Stimulated activated memory B cell treated with anti-CD40 and anti-IgM and Interleukin-4, amounts not matched to agents 10 μg/mL and 1 μg/mL and 100 μg/mL, for 72 hours (primary cell): ENCODE measurements around the gene MRPL44.
A peak's percentile ranks its signal among the peaks of the same experiment; 100 is the strongest.

Source experiments
- ATAC-seq: fragments of 150-1000 bp; cut with Tn5 transposase; 2 replicates; pipeline ENCODE4 v1.10.0; 2021
- H3K27ac Mint-ChIP-seq: one replicate; pipeline ENCODE4 v1.8.0; 2022; ENCODE audit warnings: mild to moderate bottlenecking, mixed read lengths
- H3K27me3 Mint-ChIP-seq: one replicate; pipeline ENCODE4 v1.8.0; 2022; ENCODE audit warnings: mixed read lengths
- H3K36me3 Mint-ChIP-seq: one replicate; pipeline ENCODE4 v1.8.0; 2022; ENCODE audit warnings: mixed read lengths
- H3K4me1 Mint-ChIP-seq: one replicate; pipeline ENCODE4 v1.8.0; 2022; ENCODE audit warnings: mixed read lengths
- H3K4me3 Mint-ChIP-seq: one replicate; pipeline ENCODE4 v1.8.0; 2022; ENCODE audit warnings: mild to moderate bottlenecking, moderate library complexity, mixed read lengths
- H3K9me3 Mint-ChIP-seq: one replicate; pipeline ENCODE4 v1.8.0; 2022; ENCODE audit warnings: mixed read lengths

The MRPL44 gene

DNA sequence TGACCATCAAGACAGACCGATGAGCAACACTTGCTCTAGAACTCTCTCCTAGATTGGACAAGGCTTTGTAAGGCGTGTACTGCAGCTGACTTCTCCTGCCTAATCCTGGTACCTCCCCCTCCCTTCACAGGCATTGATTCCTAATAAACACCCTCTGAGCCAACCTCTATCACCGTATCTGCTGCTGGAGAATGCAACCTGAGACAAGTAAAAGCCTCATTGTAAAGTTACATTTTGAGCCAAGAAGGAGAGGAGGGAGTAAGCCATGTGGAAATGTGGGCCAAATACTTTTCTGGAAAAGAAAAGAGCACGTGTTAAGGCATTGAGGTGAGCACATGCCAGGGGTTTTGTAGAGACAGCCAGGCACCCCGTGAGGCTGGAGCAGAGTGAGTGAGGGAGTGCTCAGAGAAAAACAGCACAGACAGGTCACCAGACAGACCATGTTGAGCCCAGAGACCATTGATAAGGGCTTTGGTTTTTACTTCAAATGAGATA lies 9.5 kb upstream of the MRPL44 start:
- no peak for ATAC-seq
- H3K4me1 Mint-ChIP-seq: peaks cover 75% of the 10 kb centered on the region
- H3K36me3 Mint-ChIP-seq: peaks cover 14% of the 10 kb centered on the region
- H3K4me3 Mint-ChIP-seq: no peak overlapping the region
- H3K27ac Mint-ChIP-seq: peak overlapping the region; percentile 87
- H3K9me3 Mint-ChIP-seq: no peaks in the 10 kb centered on the region
- no peaks in the 10 kb centered on the region for H3K27me3 Mint-ChIP-seq

GRCh38 chr2:223949241-223949840 lies 7.9 kb upstream of the MRPL44 start:
- peaks cover 71% of the 10 kb centered on the region for H3K4me1 Mint-ChIP-seq
- peak overlapping the region; percentile 87 for H3K27ac Mint-ChIP-seq
- H3K4me3 Mint-ChIP-seq: no peak overlapping the region

DNA sequence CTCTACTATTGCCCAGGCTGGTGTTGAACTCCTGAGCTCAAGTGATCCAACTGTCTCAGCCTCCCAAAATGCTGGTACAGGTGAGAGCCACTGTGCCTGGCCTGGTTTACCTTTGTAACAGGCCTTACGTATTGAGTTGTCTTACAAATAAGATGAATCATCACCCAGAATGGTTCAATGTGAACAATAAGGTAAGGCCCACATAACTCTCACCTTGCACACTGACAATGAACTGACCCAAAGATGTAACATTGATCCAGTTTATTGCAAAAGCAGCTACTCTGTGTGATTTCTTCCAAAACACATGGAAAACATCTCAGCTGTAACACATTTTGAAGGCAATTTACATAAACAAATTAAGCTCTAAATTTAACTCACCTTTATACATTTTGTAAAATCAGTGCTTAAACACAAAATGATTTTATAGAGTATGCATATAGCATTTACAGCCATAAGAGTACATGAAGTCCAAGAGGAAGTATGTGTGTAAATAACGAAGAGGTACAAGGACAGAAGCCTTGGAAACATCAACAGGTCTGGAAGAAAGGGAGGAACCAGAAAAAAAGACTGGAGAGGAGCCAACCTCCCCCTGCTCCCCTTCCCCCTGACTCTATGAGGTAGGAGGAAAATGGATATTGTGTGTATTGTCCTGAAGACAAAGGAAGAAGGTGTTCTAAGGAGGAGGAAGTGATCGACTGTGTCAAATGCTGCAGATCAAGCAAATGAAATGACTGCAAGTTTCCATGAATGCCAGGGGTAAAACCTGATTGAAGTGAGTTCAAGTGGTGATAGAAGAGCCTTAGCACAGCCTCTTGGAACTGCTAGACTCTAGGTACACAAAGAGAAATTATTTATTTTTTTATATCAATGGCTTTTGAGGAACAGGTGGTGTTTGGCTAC lies 6.6 kb upstream of the MRPL44 start:
- Mint-ChIP-seq H3K36me3 (no peaks in the 10 kb centered on the region), H3K9me3 (no peaks in the 10 kb centered on the region), H3K27me3 (no peaks in the 10 kb centered on the region), H3K4me1 (peaks cover 71% of the 10 kb centered on the region), H3K4me3 (peak overlapping the region; percentile 72), H3K27ac (peak overlapping the region; percentile 87)
- ATAC-seq: no peak

More at GRCh38 chr2:223949241-223949840, 7.9 kb upstream of the MRPL44 start:
- no peaks in the 10 kb centered on the region for H3K27me3 Mint-ChIP-seq
- H3K9me3 Mint-ChIP-seq: no peaks in the 10 kb centered on the region
- ATAC-seq: no peak
- peaks cover 3% of the 10 kb centered on the region for H3K36me3 Mint-ChIP-seq

DNA sequence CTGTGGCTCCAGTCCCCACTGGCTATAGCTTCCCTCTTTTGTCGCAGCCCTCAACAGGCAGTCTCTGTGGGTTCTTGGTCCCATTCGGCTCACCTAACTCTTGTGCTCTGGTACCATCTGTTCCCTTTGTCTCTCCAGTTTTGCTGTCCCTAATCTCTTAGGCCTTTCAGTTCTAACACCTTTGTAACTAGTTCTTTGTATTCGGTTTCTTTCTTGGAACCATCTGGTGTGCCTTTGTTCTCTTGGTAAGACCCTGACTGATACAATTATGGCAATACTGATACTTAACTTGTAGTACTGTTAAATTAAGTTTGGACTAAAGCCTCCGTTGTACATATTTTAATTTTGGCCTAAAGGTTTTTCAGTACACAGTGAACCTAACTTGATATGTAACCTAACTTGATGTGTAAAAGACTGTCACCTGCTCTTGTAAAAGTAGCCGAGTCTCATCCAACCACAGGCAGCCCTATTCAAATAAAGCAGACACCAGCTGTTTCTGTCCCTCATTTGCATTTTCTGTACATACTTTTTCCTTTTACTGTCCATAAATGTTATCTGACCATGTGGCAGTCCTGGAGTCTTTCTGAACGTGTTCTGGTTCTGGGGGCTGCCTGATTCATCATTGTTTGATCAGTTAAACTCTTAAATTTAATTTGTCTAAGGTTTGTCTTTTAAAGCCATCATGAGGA lies 4.8 kb upstream of the MRPL44 start:
- peaks cover 68% of the 10 kb centered on the region for H3K4me1 Mint-ChIP-seq

GRCh38 chr2:223954401-223954800 lies 2.9 kb upstream of the MRPL44 start:
- Mint-ChIP-seq H3K4me1 (peaks cover 59% of the 10 kb centered on the region), H3K9me3 (no peaks in the 10 kb centered on the region), H3K27me3 (no peaks in the 10 kb centered on the region), H3K36me3 (no peaks in the 10 kb centered on the region), H3K27ac (peak overlapping the region; percentile 76), H3K4me3 (no peak overlapping the region)
- ATAC-seq: no peak

More for the DNA sequence above, 4.8 kb upstream of the MRPL44 start:
- no peaks in the 10 kb centered on the region for H3K9me3 Mint-ChIP-seq
- H3K27ac Mint-ChIP-seq: peak overlapping the region; percentile 87
- ATAC-seq: peak; percentile 53
- peak overlapping the region; percentile 45 for H3K4me3 Mint-ChIP-seq
- no peaks in the 10 kb centered on the region for H3K27me3 Mint-ChIP-seq
- no peaks in the 10 kb centered on the region for H3K36me3 Mint-ChIP-seq

GRCh38 chr2:223956300-223956699 lies 963 bp upstream of the MRPL44 start:
- no peak for ATAC-seq
- Mint-ChIP-seq H3K9me3 (no peaks in the 10 kb centered on the region), H3K36me3 (peaks cover 17% of the 10 kb centered on the region), H3K27me3 (no peaks in the 10 kb centered on the region), H3K4me1 (peaks cover 62% of the 10 kb centered on the region), H3K27ac (peak overlapping the region; percentile 99), H3K4me3 (peak overlapping the region; percentile 59)

DNA sequence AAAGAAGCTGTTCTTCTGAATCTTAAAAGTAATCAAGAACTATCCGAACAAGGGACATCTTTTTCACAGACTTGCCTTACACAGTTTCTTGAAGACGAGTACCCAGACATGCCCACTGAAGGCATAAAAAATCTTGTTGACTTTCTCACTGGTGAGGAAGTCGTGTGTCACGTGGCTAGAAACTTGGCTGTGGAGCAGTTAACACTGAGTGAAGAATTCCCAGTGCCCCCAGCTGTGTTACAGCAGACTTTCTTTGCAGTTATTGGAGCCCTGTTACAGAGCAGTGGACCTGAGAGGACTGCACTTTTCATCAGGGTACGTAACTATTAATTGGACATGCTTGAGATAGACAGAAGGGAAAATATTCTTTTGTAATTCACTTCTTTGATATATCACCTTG lies 2.4 kb downstream of the MRPL44 start:
- Mint-ChIP-seq H3K9me3 (no peaks in the 10 kb centered on the region), H3K36me3 (peaks cover 30% of the 10 kb centered on the region), H3K4me3 (peak overlapping the region; percentile 39), H3K27ac (peak overlapping the region; percentile 19), H3K4me1 (peaks cover 57% of the 10 kb centered on the region), H3K27me3 (no peaks in the 10 kb centered on the region)
- ATAC-seq: no peak

- no peak overlapping the region for H3K4me3 Mint-ChIP-seq
- H3K27ac Mint-ChIP-seq: no peak overlapping the region
- H3K4me1 Mint-ChIP-seq: peaks cover 8% of the 10 kb centered on the region
- no peaks in the 10 kb centered on the region for H3K9me3 Mint-ChIP-seq
- ATAC-seq: no peak
- H3K36me3 Mint-ChIP-seq: peaks cover 26% of the 10 kb centered on the region
- no peaks in the 10 kb centered on the region for H3K27me3 Mint-ChIP-seq
Observed at GRCh38 chr2:223967981-223968380, 10.7 kb downstream of the MRPL44 start.

GRCh38 chr2:223969315-223969714 lies 12.1 kb downstream of the MRPL44 start:
- Mint-ChIP-seq H3K36me3 (peaks cover 22% of the 10 kb centered on the region), H3K4me3 (no peak overlapping the region), H3K4me1 (peaks cover 8% of the 10 kb centered on the region), H3K27me3 (no peaks in the 10 kb centered on the region), H3K27ac (no peak overlapping the region), H3K9me3 (no peaks in the 10 kb centered on the region)
- no peak for ATAC-seq

GRCh38 chr2:223969856-223970255 lies 12.6 kb downstream of the MRPL44 start:
- no peak for ATAC-seq
- H3K4me3 Mint-ChIP-seq: no peak overlapping the region
- no peaks in the 10 kb centered on the region for H3K9me3 Mint-ChIP-seq
- H3K27me3 Mint-ChIP-seq: no peaks in the 10 kb centered on the region
- peaks cover 22% of the 10 kb centered on the region for H3K36me3 Mint-ChIP-seq
- H3K27ac Mint-ChIP-seq: no peak overlapping the region
- peaks cover 8% of the 10 kb centered on the region for H3K4me1 Mint-ChIP-seq

GRCh38 chr2:223970343-223971128 lies 13.3 kb downstream of the MRPL44 start:
- no peak for ATAC-seq
- Mint-ChIP-seq H3K27ac (no peak overlapping the region), H3K36me3 (peaks cover 22% of the 10 kb centered on the region), H3K27me3 (no peaks in the 10 kb centered on the region), H3K4me3 (no peak overlapping the region), H3K9me3 (no peaks in the 10 kb centered on the region), H3K4me1 (peaks cover 8% of the 10 kb centered on the region)

- no peak overlapping the region for H3K27ac Mint-ChIP-seq
- peaks cover 12% of the 10 kb centered on the region for H3K36me3 Mint-ChIP-seq
- ATAC-seq: no peak
- no peak overlapping the region for H3K4me3 Mint-ChIP-seq
- H3K4me1 Mint-ChIP-seq: peaks cover 8% of the 10 kb centered on the region
- H3K27me3 Mint-ChIP-seq: no peaks in the 10 kb centered on the region
- no peaks in the 10 kb centered on the region for H3K9me3 Mint-ChIP-seq
Observed at GRCh38 chr2:223971731-223972130, 14.5 kb downstream of the MRPL44 start.

- H3K36me3 Mint-ChIP-seq: peaks cover 10% of the 10 kb centered on the region
- no peak overlapping the region for H3K4me3 Mint-ChIP-seq
- no peak overlapping the region for H3K27ac Mint-ChIP-seq
- no peak for ATAC-seq
- H3K4me1 Mint-ChIP-seq: peaks cover 8% of the 10 kb centered on the region
- H3K27me3 Mint-ChIP-seq: no peaks in the 10 kb centered on the region
- H3K9me3 Mint-ChIP-seq: no peaks in the 10 kb centered on the region
Observed at GRCh38 chr2:223972656-223973102, 15.4 kb downstream of the MRPL44 start.

DNA sequence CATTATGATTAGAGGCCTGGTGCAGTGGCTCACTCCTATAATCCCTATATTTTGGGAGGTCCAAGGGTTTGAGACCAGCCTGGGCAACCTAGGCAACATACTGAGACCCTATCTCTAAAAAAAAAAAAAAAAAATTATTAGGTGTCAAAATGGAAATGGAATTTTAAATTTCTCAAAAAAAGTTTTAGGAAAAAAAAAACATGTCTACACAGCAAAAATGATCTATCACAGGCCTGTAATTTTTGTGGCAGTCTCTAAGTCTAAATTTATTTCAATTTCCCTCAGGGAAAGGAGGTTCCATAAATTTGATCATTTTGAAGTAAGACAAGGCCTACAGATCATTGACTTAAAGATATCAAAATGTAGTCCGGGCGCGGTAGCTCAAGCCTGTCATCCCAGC lies 16.3 kb downstream of the MRPL44 start:
- peaks cover 8% of the 10 kb centered on the region for H3K4me1 Mint-ChIP-seq
- H3K9me3 Mint-ChIP-seq: no peaks in the 10 kb centered on the region
- H3K36me3 Mint-ChIP-seq: peaks cover 10% of the 10 kb centered on the region
- H3K27ac Mint-ChIP-seq: no peak overlapping the region
- no peaks in the 10 kb centered on the region for H3K27me3 Mint-ChIP-seq
- H3K4me3 Mint-ChIP-seq: no peak overlapping the region
- no peak for ATAC-seq
